ENCODE results near the gene HPCAL1.
"Not testable (repeated sequence)": the region's sequence is repeated elsewhere in the genome, so short reads cannot be mapped to it uniquely, and the experiment has no call there.

DNA sequence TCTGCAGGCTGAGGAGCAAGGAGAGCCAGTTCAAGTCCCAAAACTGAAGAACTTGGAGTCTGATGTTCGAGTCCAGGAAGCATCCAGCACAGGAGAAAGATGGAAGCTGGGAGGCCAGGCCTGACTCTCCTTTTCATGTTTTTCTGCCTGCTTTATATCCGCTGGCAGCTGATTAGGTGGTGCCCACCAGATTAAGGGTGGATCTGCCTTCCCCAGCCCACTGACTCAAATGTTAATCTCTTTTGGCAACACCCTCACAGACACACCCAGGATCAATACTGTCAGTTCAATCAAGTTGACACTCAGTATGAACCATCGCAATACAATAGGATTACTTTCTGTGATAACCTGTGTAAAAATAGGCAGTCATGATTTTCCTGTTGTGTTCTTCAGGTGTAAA lies 154.5 kb downstream of the HPCAL1 start:
- not testable (repeated sequence) for TF ChIP-seq EZH2 (IDR thresholded peaks at IDR 0.05; ENCODE audit: borderline replicate concordance, insufficient read depth, low read length, poor library complexity, severe bottlenecking); CTCF (IDR thresholded peaks at IDR 0.05; ENCODE audit: poor library complexity, severe bottlenecking); TAF1 (IDR thresholded peaks at IDR 0.05; ENCODE audit: low read depth); RAD21 (conservative IDR thresholded peaks at IDR 0.05); EP300 (conservative IDR thresholded peaks at IDR 0.05; ENCODE audit: poor library complexity, severe bottlenecking); POLR2AphosphoS5 (IDR thresholded peaks at IDR 0.05)
